ENCODE results near the gene UBL3.

GRCh38 chr13:29753618-29754472 lies 96.6 kb downstream of the UBL3 start:
- no peak for TF ChIP-seq POLR2A (IDR thresholded peaks at IDR 0.05)
- TF ChIP-seq, protein P1, sequence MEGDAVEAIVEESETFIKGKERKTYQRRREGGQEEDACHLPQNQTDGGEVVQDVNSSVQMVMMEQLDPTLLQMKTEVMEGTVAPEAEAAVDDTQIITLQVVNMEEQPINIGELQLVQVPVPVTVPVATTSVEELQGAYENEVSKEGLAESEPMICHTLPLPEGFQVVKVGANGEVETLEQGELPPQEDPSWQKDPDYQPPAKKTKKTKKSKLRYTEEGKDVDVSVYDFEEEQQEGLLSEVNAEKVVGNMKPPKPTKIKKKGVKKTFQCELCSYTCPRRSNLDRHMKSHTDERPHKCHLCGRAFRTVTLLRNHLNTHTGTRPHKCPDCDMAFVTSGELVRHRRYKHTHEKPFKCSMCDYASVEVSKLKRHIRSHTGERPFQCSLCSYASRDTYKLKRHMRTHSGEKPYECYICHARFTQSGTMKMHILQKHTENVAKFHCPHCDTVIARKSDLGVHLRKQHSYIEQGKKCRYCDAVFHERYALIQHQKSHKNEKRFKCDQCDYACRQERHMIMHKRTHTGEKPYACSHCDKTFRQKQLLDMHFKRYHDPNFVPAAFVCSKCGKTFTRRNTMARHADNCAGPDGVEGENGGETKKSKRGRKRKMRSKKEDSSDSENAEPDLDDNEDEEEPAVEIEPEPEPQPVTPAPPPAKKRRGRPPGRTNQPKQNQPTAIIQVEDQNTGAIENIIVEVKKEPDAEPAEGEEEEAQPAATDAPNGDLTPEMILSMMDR (IDR thresholded peaks at IDR 0.05) = no peak

Data from ovary (tissue), 3 donors.